ENCODE measurements around the gene FNIP1. TPM values are rescaled to one million over a fixed set of nuclear protein-coding genes. Genes with fewer than 3 reads are reported as not detected.

The FNIP1 gene
- total and polyA plus RNA-seq, 9 of the 15 experiments (the other 6 are each of a cell fraction or from before 2014, with no cell fraction given), result 5.0 to 32.8 (median 18.4) TPM

DNA sequence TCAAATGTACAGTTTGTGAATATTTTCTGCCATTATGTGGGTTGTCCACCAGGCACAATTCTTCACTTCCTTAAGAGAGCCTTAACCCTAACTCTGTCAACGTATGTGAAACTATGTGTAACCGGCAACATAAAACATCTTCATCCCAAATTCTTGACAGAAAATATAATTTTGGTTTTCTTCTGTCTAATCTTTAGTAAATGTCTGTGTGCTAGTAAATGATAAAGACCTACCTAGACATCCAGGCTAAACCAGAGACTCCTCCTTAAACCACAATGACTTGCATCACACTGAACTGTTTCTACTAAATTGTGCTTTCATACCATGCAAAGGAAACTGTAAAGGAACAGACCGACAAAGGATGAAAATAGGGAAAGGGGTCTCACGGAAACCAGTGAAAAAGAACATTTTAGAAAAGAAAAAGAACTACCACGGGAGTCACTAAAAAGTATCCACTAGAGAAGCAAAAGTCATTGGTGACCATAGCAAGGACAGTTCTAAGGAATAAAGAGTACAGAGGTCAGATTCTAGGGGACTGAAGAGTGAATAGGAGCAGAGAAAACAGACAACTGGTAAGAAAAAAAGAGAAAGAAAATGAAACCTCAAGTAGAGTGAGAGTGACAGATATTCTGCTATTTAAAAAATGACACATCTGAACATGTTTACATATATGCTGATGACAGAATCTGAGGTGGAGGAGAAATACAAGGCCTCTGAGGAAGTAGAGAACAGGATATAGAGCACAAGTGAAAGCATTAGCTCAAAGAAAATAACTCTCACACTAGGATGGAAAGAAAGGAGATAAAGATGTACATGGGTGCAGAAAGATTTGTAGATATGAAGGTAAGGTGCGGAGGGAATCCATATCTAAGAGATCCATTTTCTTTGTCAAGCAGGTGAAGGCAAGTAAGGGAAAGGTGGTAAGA is 49.4 kb downstream of the FNIP1 start (continued):
- TF ChIP-seq POLR3G (IDR thresholded peaks at IDR 0.05; ENCODE audit: extremely low read depth, insufficient read length, insufficient replicate concordance), result no peak
- TF ChIP-seq CREB1 (IDR thresholded peaks at IDR 0.05), result peak; percentile 63
- TF ChIP-seq CREB1 (CRISPR knock-in tag; IDR thresholded peaks at IDR 0.05), result no peak
- TF ChIP-seq, protein P1, sequence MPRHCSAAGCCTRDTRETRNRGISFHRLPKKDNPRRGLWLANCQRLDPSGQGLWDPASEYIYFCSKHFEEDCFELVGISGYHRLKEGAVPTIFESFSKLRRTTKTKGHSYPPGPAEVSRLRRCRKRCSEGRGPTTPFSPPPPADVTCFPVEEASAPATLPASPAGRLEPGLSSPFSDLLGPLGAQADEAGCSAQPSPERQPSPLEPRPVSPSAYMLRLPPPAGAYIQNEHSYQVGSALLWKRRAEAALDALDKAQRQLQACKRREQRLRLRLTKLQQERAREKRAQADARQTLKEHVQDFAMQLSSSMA (CRISPR knock-in tag; IDR thresholded peaks at IDR 0.05), result no peak
- TF ChIP-seq CBX8 (IDR thresholded peaks at IDR 0.05; ENCODE audit: borderline replicate concordance, extremely low read depth, low read depth, low read length, poor library complexity, severe bottlenecking), result no peak
- peak; percentile 60; the same call in 1 of the 2 replicates for TF ChIP-seq CREM (IDR thresholded peaks at IDR 0.05; ENCODE audit: low read depth)
- peak; percentile 36 for TF ChIP-seq E2F8 (IDR thresholded peaks at IDR 0.05; ENCODE audit: low read depth, partially characterized antibody)
- no peak for TF ChIP-seq ZNF699 (CRISPR knock-in tag; IDR thresholded peaks at IDR 0.05; ENCODE audit: insufficient replicate concordance)
- no peak for TF ChIP-seq DDX20 (tag; IDR thresholded peaks at IDR 0.05; ENCODE audit: low read depth)
- TF ChIP-seq TEAD4 (IDR thresholded peaks at IDR 0.05; ENCODE audit: low read length), result peak; percentile 98
- no peak for TF ChIP-seq TEAD4 (CRISPR knock-in tag; IDR thresholded peaks at IDR 0.05; ENCODE audit: borderline replicate concordance)
- peak; percentile 56; the same call in 1 of the 2 replicates for TF ChIP-seq EP400 (IDR thresholded peaks at IDR 0.05)
- TF ChIP-seq, protein P2, sequence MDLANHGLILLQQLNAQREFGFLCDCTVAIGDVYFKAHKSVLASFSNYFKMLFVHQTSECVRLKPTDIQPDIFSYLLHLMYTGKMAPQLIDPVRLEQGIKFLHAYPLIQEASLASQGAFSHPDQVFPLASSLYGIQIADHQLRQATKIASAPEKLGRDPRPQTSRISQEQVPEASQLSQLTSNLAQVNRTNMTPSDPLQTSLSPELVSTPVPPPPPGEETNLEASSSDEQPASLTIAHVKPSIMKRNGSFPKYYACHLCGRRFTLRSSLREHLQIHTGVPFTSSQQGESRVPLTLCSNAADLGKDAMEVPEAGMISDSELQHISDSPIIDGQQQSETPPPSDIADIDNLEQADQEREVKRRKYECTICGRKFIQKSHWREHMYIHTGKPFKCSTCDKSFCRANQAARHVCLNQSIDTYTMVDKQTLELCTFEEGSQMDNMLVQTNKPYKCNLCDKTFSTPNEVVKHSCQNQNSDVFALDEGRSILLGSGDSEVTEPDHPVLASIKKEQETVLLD (IDR thresholded peaks at IDR 0.05), result no peak; the same call in 1 of the 2 replicates
- TF ChIP-seq HNRNPK (IDR thresholded peaks at IDR 0.05; ENCODE audit: low read depth, low read length, poor library complexity, severe bottlenecking), result no peak
- no peak for TF ChIP-seq ZFP36 (IDR thresholded peaks at IDR 0.05; ENCODE audit: low read depth, low read length, partially characterized antibody)
- TF ChIP-seq NFIX (CRISPR knock-in tag; IDR thresholded peaks at IDR 0.05; ENCODE audit: low read depth), result no peak
- TF ChIP-seq CEBPZ (IDR thresholded peaks at IDR 0.05; ENCODE audit: borderline replicate concordance, low read depth, low read length), result no peak
- no peak for TF ChIP-seq EWSR1 (IDR thresholded peaks at IDR 0.05; ENCODE audit: borderline replicate concordance, low read depth, partially characterized antibody)

All from K562 (cell line).